ENCODE results near the gene PDE4D.

GRCh38 chr5:59656351-59657254 lies 236.9 kb downstream of the PDE4D start:
- TF ChIP-seq EZH2phosphoT487 (IDR thresholded peaks at IDR 0.05; ENCODE audit: insufficient read depth, low read depth) (no peak), EZH2 (IDR thresholded peaks at IDR 0.05; ENCODE audit: insufficient read depth, poor library complexity, severe bottlenecking) (no peak)

Measured in GM23248 (cell line).